Daoy (cell line): Measurements from ENCODE around the gene KIF13A. TPM values are rescaled to one million over a fixed set of nuclear protein-coding genes. Genes with fewer than 3 reads are reported as not detected.
"Not testable (repeated sequence)": the region's sequence is repeated elsewhere in the genome, so short reads cannot be mapped to it uniquely, and the experiment has no call there.

Experiments
- DNase-seq: peaks from one replicate; pipeline ENCODE4 v3.0.0-alpha.2; 2015; ENCODE audit warnings: low read depth
- total RNA-seq: library from RNA; depleted of rRNA; stranded (reverse); fragments of >200 nt; shearing (Covaris generic); gene quantifications from 2 replicates; pipeline ENCODE4 v1.2.3, GENCODE V29; 2014

Gene KIF13A
- total RNA-seq, 1 experiment from 2014 or later: 23.0 TPM

- no peak for DNase-seq
Measured at GRCh38 chr6:17871189-17871519, 116.3 kb downstream of the KIF13A start.

GRCh38 chr6:17870300-17871188, 116.9 kb downstream of the KIF13A start:
- no peak for DNase-seq

- DNase-seq: no peak
Measured at GRCh38 chr6:17869753-17870050, 117.7 kb downstream of the KIF13A start.

GRCh38 chr6:17869010-17869752, 118.3 kb downstream of the KIF13A start:
- peak; percentile 68 for DNase-seq

GRCh38 chr6:17867880-17868279, 119.6 kb downstream of the KIF13A start:
- peak; percentile 50 for DNase-seq

GRCh38 chr6:17866876-17867444, 120.5 kb downstream of the KIF13A start:
- DNase-seq: no peak

- DNase-seq: peak; percentile 94
Measured at GRCh38 chr6:17865798-17866725, 121.4 kb downstream of the KIF13A start.

GRCh38 chr6:17865243-17865642, 122.2 kb downstream of the KIF13A start:
- peak; percentile 51 for DNase-seq

GRCh38 chr6:17863901-17864754, 123.3 kb downstream of the KIF13A start:
- DNase-seq: peak; percentile 90

GRCh38 chr6:17861361-17861760, 126.1 kb downstream of the KIF13A start:
- no peak for DNase-seq

GRCh38 chr6:17859846-17860245, 127.6 kb downstream of the KIF13A start:
- no peak for DNase-seq

GRCh38 chr6:17858584-17858983, 128.9 kb downstream of the KIF13A start:
- DNase-seq: no peak

GRCh38 chr6:17857188-17857587, 130.2 kb downstream of the KIF13A start:
- DNase-seq: not testable (repeated sequence)

- no peak for DNase-seq
Measured at GRCh38 chr6:17856306-17856705, 131.1 kb downstream of the KIF13A start.

GRCh38 chr6:17855381-17855780, 132.1 kb downstream of the KIF13A start:
- DNase-seq: no peak

- no peak for DNase-seq
Measured at GRCh38 chr6:17853533-17853932, 133.9 kb downstream of the KIF13A start.

GRCh38 chr6:17851720-17852161, 135.7 kb downstream of the KIF13A start:
- DNase-seq: no peak

GRCh38 chr6:17851001-17851719, 136.3 kb downstream of the KIF13A start:
- no peak for DNase-seq

GRCh38 chr6:17850281-17850680, 137.2 kb downstream of the KIF13A start:
- no peak for DNase-seq

GRCh38 chr6:17847203-17847760, 140.2 kb downstream of the KIF13A start:
- DNase-seq: no peak
